Effector memory CD8-positive, alpha-beta T cell (primary cell): Measurements from ENCODE around the gene WDR20.
"Not testable (repeated sequence)": the region's sequence is repeated elsewhere in the genome, so short reads cannot be mapped to it uniquely, and the experiment has no call there.

Experiments used
- ATAC-seq: fragments of 150-1000 bp; cut with Tn5 transposase; replicated peaks from 2 replicates; pipeline ENCODE4 v1.10.0; 2021; ENCODE audit warnings: mild to moderate bottlenecking, moderate library complexity
- DNase-seq, 3 experiments: peaks; one replicate each; pipeline ENCODE4 v3.0.0; 2021
- H3K27ac Mint-ChIP-seq, 2 donors: one replicate each; pipeline ENCODE4 v1.8.0; 2022; ENCODE audit warnings: mild to moderate bottlenecking in 2 of 2, mixed read lengths in 2 of 2, moderate library complexity in 2 of 2
- H3K27me3 Mint-ChIP-seq, 2 donors: one replicate each; pipeline ENCODE4 v1.8.0; 2022; ENCODE audit warnings: mixed read lengths in 2 of 2
- H3K36me3 Mint-ChIP-seq: one replicate; pipeline ENCODE4 v1.8.0; 2022; ENCODE audit warnings: mild to moderate bottlenecking, moderate library complexity, mixed read lengths; ENCODE audit not compliant: insufficient read depth
- H3K4me1 Mint-ChIP-seq, 2 donors: one replicate each; pipeline ENCODE4 v1.8.0; 2022; ENCODE audit warnings: low read depth in 2 of 2, mixed read lengths in 2 of 2
- H3K4me3 Mint-ChIP-seq, 2 donors: one replicate each; pipeline ENCODE4 v1.8.0; 2022; ENCODE audit warnings: mild to moderate bottlenecking in 2 of 2, mixed read lengths in 2 of 2, moderate library complexity in 2 of 2
- H3K9me3 Mint-ChIP-seq, 2 donors: one replicate each; pipeline ENCODE4 v1.8.0; 2022; ENCODE audit warnings: mixed read lengths in 2 of 2

WDR20 gene

DNA sequence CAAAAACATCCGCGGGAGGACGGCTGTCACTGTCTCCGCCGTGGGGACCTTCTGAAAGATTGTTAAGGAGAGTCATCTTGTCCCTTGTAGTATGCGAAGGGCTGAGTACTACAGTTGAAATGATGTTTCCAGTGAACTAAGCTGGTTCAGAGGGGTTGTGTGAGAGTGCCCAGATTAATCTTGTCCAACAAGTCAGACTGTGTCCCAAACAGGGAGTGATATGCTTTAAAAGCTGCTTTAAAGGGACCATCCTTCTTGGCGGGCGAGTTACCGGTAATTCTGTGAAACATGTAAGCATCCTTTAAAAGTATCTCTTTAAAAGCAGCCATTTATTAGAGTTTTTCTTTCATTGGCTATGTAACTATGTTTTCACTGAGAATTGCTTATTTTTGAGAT, 1.1 kb downstream of the WDR20 start:
- peak overlapping the region; percentile 97 to 98 for H3K27ac Mint-ChIP-seq
- no peaks in the 10 kb centered on the region for H3K27me3 Mint-ChIP-seq
- H3K4me3 Mint-ChIP-seq: peak overlapping the region; percentile 95 to 96
- H3K9me3 Mint-ChIP-seq: no peaks in the 10 kb centered on the region
- ATAC-seq: no peak
- DNase-seq: no peak
- H3K4me1 Mint-ChIP-seq: peaks cover 27 to 28% of the 10 kb centered on the region in 2 donors
- peaks cover 23% of the 10 kb centered on the region for H3K36me3 Mint-ChIP-seq

DNA sequence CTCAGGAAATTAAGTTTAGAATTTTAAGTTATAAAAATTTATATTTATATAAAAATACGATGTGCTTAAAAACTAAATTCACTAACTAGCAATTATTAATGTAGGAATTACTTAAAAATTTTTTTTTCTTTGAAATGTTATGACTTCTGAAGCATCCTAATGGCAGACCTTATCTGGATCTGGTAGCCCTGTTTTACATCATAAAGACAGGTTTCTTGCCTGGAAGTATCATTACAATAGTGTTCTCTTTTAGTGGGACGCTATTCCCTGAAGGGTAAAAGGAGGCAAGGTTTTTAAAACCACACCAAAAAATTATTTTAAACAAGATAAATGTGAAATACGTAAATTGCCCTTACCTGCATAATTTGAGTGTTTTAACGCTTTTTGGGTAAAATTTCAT, 2.1 kb downstream of the WDR20 start:
- no peak for ATAC-seq
- Mint-ChIP-seq H3K27me3 (no peaks in the 10 kb centered on the region), H3K27ac (no peak overlapping the region), H3K9me3 (no peaks in the 10 kb centered on the region), H3K36me3 (peaks cover 23% of the 10 kb centered on the region), H3K4me1 (peaks cover 31 to 38% of the 10 kb centered on the region in 2 donors), H3K4me3 (no peak overlapping the region)
- DNase-seq: no peak

DNA sequence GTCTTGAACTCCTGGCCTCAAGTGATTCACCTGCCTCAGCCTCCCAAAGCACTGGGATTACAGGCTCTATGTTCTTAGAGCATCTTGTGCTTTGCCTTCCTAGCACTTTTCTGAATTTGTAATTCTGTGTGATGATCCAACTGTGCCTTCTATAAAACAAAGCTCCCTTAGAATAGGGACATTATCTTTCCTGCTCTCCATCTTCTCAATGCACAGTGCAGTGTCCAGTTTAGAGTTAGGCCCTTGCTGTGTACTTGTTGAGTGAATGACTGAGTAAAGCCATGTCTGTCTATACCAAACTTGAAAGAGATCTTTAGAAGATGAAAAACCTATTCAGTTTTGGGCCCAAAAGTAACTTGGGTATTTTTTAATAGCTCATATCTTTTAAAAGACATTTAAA, 5.2 kb downstream of the WDR20 start:
- Mint-ChIP-seq H3K27me3 (no peaks in the 10 kb centered on the region), H3K27ac (no peak overlapping the region), H3K36me3 (peaks cover 18% of the 10 kb centered on the region), H3K4me3 (no peak overlapping the region), H3K9me3 (no peaks in the 10 kb centered on the region), H3K4me1 (peaks cover 32 to 46% of the 10 kb centered on the region in 2 donors)
- DNase-seq: no peak
- no peak for ATAC-seq

DNA sequence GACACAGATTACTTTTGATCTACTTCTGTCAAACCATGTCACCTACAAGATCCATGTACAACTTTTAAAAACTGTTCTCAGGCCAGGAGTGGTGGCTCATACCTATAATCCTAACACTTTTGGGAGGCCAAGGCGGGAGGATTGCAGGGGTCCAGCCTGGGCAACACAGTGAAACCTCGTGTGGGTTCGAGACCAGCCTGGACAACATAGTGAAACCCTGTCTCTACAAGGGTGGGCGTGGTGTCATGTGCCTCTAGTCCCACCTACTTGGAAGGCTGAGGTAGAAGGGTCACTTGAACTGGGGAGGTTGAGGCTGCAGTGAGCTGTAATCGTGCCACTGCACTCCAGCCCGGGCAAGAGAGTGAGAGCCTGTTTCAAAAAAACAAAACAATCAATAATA, 5.7 kb downstream of the WDR20 start:
- H3K4me3 Mint-ChIP-seq: no peak overlapping the region
- peaks cover 30 to 45% of the 10 kb centered on the region in 2 donors for H3K4me1 Mint-ChIP-seq
- DNase-seq: no peak
- ATAC-seq: no peak
- peaks cover 15% of the 10 kb centered on the region for H3K36me3 Mint-ChIP-seq
- peak overlapping the region; percentile 18 to 67 for H3K27ac Mint-ChIP-seq
- H3K27me3 Mint-ChIP-seq: no peaks in the 10 kb centered on the region
- H3K9me3 Mint-ChIP-seq: no peaks in the 10 kb centered on the region

DNA sequence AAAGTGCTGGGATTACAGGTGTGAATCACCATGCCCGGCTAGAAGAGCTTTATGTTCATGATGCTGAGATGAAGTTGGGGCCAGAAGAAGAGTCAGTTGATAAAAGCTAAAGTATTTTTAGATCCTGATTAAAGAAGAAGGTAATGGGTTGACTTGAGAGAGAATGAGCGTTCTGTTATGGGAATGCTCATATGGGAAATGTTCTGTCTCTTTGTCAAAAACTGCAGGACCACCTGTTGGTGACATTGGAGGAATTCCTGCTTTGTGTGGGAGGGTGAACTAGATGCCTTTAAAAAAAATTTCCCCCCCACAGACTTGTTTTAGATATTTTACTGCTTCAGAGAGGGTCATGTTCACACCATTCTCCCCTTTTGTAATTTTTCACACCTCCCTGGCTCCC, 6.7 kb downstream of the WDR20 start:
- ATAC-seq: no peak
- H3K36me3 Mint-ChIP-seq: peaks cover 19% of the 10 kb centered on the region

DNA sequence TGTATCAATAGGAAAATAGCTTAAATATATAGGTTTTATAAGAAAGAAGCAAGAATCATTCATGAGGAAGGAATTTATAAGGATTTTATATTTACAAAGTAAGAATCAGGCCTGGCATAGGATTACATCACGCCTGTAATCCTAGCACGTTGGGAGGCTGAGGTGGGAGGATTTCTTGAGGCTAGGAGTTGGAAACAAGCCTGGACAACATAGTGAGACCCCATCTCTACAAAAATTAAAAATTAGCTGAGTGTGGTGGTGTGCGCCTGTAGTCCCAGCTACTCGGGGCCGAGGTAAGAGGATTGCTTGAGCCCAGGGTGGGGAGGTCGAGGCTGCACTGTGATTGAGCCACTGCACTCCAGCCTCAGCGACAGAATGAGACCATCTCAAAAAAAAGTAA, 10.4 kb downstream of the WDR20 start:
- H3K36me3 Mint-ChIP-seq: peaks cover 22% of the 10 kb centered on the region
- peaks cover 39 to 69% of the 10 kb centered on the region in 2 donors for H3K4me1 Mint-ChIP-seq
- no peaks in the 10 kb centered on the region for H3K27me3 Mint-ChIP-seq
- no peak overlapping the region for H3K4me3 Mint-ChIP-seq
- no peaks in the 10 kb centered on the region for H3K9me3 Mint-ChIP-seq
- H3K27ac Mint-ChIP-seq: no peak overlapping the region
- DNase-seq (no peak), ATAC-seq (no peak)

More for the DNA sequence above, 6.7 kb downstream of the WDR20 start:
- Mint-ChIP-seq H3K27me3 (no peaks in the 10 kb centered on the region), H3K4me1 (peaks cover 25 to 45% of the 10 kb centered on the region in 2 donors), H3K9me3 (no peaks in the 10 kb centered on the region), H3K4me3 (no peak overlapping the region), H3K27ac (peak overlapping the region in 1 of 2 donors; percentile 49)
- DNase-seq: no peak

DNA sequence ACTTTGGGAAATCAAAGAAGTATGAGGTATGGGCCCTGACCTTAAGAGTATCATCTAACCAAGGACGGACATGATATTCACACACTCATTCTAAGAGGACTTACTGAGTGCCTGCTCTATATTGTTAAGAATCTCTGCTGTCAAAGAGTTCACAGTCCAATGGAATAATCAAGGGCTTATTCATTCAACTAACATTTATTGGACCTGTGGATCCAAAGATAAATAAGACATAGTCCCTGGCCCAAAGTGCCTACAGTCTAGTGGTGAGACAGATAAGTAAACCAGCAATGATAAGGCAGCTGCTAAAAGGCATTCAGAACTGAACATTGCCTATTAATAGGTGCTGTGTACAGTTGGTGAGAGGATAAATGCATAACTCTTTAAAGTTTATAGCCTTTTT, 11.0 kb downstream of the WDR20 start:
- no peak overlapping the region for H3K27ac Mint-ChIP-seq
- DNase-seq (no peak), ATAC-seq (no peak)
- peaks cover 38 to 66% of the 10 kb centered on the region in 2 donors for H3K4me1 Mint-ChIP-seq
- H3K4me3 Mint-ChIP-seq: no peak overlapping the region
- H3K27me3 Mint-ChIP-seq: no peaks in the 10 kb centered on the region
- no peaks in the 10 kb centered on the region for H3K9me3 Mint-ChIP-seq
- peaks cover 24% of the 10 kb centered on the region for H3K36me3 Mint-ChIP-seq

DNA sequence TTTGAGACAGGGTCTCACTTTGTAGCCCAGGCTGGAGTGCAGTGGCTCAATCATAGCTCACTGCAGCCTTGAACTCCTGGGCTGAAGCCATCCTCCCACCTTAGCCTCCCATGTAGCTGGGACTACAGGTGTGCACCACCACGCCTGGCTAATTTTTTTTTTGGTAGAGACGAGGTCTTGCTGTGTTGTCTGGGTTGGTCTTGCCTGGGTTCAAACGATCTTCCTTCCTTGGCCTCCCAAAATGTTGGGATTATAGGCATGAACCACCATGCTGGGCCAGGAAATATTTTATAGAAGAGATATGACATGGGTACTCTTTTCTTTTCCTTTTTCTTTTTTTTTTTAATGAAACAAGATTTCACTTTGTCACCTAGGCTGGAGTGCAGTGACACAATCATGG, 11.7 kb downstream of the WDR20 start:
- Mint-ChIP-seq H3K4me1 (peaks cover 36 to 59% of the 10 kb centered on the region in 2 donors), H3K36me3 (peaks cover 30% of the 10 kb centered on the region)
- H3K27me3 Mint-ChIP-seq, ATAC-seq, DNase-seq, H3K9me3 Mint-ChIP-seq, H3K4me3 Mint-ChIP-seq, H3K27ac Mint-ChIP-seq: not testable (repeated sequence)

DNA sequence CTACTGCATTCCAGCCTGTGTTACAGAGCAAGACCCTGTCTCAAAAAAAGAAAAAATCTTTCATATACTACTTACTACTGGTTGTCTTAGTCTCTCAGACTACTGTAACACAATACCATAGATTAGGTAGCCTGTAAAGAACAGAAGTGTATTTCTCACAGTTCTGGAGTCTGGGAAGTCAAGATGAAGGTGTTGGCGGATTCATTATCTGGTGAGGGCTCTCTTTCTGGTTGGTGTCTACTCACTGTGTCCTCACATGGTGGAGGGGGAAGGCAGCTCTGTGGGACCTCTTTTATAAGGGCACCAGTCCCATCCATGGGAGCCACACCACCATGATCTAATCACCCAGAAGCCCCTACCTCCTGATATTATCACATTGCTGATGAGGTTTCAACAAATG, 14.4 kb downstream of the WDR20 start:
- Mint-ChIP-seq H3K9me3 (no peaks in the 10 kb centered on the region), H3K36me3 (peaks cover 25% of the 10 kb centered on the region), H3K4me1 (peaks cover 40 to 61% of the 10 kb centered on the region in 2 donors), H3K27me3 (no peaks in the 10 kb centered on the region), H3K27ac (peak overlapping the region; percentile 47 to 53), H3K4me3 (no peak overlapping the region)
- no peak for DNase-seq
- no peak for ATAC-seq

DNA sequence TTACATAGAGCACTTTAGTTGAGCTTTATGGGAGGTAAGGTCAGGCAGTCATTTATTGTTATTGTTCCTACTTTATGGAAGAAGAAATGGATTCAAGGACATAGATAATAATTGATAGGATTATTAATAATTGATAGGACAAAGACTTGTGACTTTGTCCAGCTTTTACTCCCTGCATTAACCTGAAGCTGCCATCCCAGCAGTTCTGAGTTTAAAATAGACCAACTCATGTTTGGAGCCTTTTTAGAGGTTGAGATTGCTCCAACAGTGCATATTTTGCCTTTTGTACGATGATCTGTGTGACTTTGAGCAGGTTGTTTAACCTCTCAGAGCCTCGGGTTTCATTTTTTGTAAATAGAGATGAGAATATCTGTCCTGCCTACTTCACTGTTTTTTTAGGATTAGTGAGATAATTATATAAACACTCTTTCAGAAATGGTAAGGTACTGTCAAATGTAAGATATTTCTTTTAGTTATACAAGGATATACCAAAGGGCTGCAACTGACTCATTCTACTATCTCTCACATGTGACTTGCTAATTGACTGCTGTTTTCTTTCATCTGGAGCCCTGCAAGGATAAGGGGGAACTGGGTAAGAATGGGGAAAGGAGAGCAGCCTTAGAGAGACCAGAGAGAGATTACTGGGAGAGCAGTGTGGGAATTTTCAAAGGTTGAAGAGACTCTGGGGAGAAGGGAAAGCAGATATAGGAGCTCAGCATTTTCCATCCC, 15.3 kb downstream of the WDR20 start:
- peaks cover 31% of the 10 kb centered on the region for H3K36me3 Mint-ChIP-seq

DNA sequence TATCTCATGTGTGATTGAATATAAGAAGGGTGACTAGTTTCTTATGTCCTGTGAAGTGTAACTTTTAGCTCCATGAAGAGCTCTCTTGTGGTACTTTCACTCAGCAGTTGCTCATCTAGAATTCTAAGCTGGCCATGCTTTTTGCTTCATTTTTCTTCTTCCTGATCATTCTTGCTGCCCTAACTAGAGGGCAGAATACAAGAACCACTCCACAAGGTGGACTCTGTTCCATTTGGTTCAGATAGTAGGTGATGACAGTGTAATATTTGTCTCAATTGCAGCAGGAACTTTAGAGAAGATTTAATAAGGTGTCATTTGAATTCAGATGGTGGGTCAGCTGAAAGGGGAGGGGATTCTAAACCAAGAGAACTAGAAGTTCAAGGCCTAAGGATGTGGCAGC, 17.6 kb downstream of the WDR20 start:
- ATAC-seq: no peak
- peak overlapping the region; percentile 71 to 77 for H3K27ac Mint-ChIP-seq

More for the DNA sequence above, 15.3 kb downstream of the WDR20 start:
- H3K9me3 Mint-ChIP-seq: no peaks in the 10 kb centered on the region
- no peak for ATAC-seq
- peaks cover 44 to 63% of the 10 kb centered on the region in 2 donors for H3K4me1 Mint-ChIP-seq
- no peak for DNase-seq
- peak overlapping the region in 1 of 2 donors; percentile 53 for H3K27ac Mint-ChIP-seq
- H3K27me3 Mint-ChIP-seq: no peaks in the 10 kb centered on the region
- no peak overlapping the region for H3K4me3 Mint-ChIP-seq

DNA sequence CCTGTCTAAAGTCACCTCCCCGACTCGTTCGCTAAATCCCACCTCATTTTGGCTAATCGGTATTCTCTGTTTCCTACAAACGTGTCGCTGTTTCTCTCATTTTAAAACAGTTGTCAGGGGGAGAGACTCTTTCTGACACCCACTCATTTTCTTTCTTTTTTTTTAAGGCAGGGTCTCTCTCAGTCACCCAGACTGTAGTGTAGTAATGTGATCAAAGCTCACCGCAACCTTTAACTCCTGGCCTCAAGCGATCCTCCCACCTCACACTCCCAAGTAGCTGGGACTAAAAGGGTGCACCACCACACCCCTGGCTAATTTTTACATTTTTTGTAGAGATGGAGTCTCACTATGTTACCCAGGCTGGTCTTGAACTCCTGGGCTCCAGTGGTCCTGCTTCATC, 19.1 kb downstream of the WDR20 start:
- peak overlapping the region; percentile 15 to 71 for H3K27ac Mint-ChIP-seq
- H3K9me3 Mint-ChIP-seq: no peaks in the 10 kb centered on the region
- no peak for DNase-seq
- H3K27me3 Mint-ChIP-seq: no peaks in the 10 kb centered on the region
- H3K4me3 Mint-ChIP-seq: peak overlapping the region in 1 of 2 donors; percentile 9
- no peak for ATAC-seq
- peaks cover 21% of the 10 kb centered on the region for H3K36me3 Mint-ChIP-seq
- H3K4me1 Mint-ChIP-seq: peaks cover 39 to 53% of the 10 kb centered on the region in 2 donors

More for the DNA sequence above, 17.6 kb downstream of the WDR20 start:
- Mint-ChIP-seq H3K9me3 (no peaks in the 10 kb centered on the region), H3K36me3 (peaks cover 21% of the 10 kb centered on the region), H3K27me3 (no peaks in the 10 kb centered on the region), H3K4me1 (peaks cover 40 to 60% of the 10 kb centered on the region in 2 donors), H3K4me3 (no peak overlapping the region)
- no peak for DNase-seq

DNA sequence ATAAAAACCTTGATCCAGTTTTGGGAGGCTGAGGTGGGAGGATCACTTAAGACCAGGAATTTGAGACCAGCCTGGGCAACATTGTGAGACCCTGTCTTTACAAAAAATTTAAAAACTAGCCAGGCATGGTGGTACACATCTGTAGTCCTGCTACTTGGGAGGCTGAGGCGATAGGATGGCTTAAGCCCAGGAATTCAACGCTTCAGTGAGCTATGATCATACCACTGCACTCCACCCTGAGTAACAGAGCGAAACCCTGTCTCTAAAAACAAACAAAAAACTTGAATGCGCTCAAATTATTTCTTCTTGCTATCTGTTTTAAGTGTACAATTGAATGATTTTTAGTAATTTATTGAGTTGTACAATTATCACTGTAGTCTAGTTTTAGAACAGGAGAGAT, 20.1 kb downstream of the WDR20 start:
- no peak overlapping the region for H3K4me3 Mint-ChIP-seq
- DNase-seq (no peak), ATAC-seq (no peak)
- H3K9me3 Mint-ChIP-seq: no peaks in the 10 kb centered on the region
- no peaks in the 10 kb centered on the region for H3K27me3 Mint-ChIP-seq
- H3K4me1 Mint-ChIP-seq: peaks cover 40 to 54% of the 10 kb centered on the region in 2 donors
- H3K27ac Mint-ChIP-seq: peak overlapping the region; percentile 15 to 38
- H3K36me3 Mint-ChIP-seq: peaks cover 21% of the 10 kb centered on the region

DNA sequence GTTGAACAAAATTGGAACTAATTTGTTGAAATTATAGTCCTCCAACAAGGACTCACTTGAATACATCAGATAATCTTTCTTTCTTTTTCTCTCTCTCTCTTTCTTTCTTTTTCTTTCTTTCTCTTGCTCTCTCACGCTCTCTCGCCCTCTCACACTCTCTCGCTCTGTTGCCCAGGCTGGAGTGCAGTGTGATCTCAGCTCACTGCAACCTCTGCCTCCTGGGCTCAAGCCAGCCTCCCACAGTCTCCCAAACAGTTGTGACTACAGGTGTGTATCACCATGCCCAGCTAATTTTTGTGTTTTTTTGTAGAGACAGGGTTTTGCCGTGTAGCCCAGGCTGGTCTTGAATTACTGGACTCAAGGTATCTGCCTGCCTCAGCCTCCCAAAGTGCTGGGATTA, 22.8 kb downstream of the WDR20 start:
- Mint-ChIP-seq H3K4me3 (peak overlapping the region in 1 of 2 donors; percentile 5), H3K4me1 (peaks cover 40 to 64% of the 10 kb centered on the region in 2 donors), H3K27ac (no peak overlapping the region), H3K27me3 (no peaks in the 10 kb centered on the region), H3K9me3 (no peaks in the 10 kb centered on the region), H3K36me3 (peaks cover 16% of the 10 kb centered on the region)
- ATAC-seq (no peak), DNase-seq (no peak)
